Measurements from ENCODE around the gene HMX2. TPM values are rescaled to one million over a fixed set of nuclear protein-coding genes. Genes with fewer than 3 reads are reported as not detected.

The HMX2 gene
- total RNA-seq, 1 experiment from 2014 or later = 0.46 TPM

DNA sequence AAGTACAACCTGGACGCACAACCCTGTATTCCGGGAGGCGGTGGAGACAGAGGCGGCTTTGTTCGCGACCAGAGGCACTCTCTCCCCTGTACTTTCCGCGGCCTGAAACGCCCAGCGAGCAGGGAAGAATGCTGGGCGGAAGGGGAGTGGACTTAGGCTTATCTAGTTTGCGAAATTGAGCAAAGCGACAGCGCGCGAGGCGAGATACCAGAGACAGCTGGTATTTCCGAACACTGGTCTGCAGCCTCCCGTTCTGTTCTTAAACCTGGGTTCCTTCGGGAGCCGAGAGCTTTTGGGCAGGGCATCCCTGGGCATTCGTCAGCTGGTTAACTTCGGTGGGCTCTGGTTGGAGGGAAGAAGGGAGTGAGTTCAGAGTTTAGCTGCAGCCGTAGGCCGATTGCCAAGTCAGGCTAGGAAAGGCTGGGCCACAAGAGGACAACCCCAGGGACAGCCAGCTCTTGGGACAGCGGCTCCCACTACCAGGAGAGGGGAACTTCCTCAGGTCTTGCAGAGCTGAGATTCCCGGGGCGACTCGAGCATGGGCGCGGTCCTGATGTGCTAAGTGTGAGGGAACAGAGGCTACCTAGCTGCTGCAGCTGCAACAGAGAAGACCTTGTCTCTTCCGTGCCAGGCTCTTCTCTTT, 8.3 kb upstream of the HMX2 start:
- Histone ChIP-seq H3K4me2 (ENCODE audit: insufficient read depth, insufficient read length, low read length) (peak overlapping the region; percentile 66), H4K5ac (ENCODE audit: insufficient read length, low read depth, low read length) (no peak overlapping the region), H3K79me1 (ENCODE audit: insufficient read depth, low read depth, low read length, poor library complexity, severe bottlenecking) (no peaks in the 10 kb centered on the region), H2BK12ac (ENCODE audit: insufficient read length, low read depth, low read length) (no peak overlapping the region), H3K4ac (ENCODE audit: low read depth, low read length) (no peak overlapping the region), H2BK120ac (ENCODE audit: low read depth, low read length, poor library complexity, severe bottlenecking) (no peak overlapping the region), H3T11ph (ENCODE audit: low read length) (no peak overlapping the region), H2BK5ac (ENCODE audit: insufficient read length, low read length) (no peak overlapping the region), H2BK20ac (ENCODE audit: low read depth, low read length, poor library complexity, severe bottlenecking) (no peak overlapping the region), H3K23me2 (ENCODE audit: insufficient read length, low read depth, low read length, poor library complexity, severe bottlenecking) (peaks cover 28% of the 10 kb centered on the region), H3K56ac (ENCODE audit: insufficient read length, low read depth, low read length) (no peak overlapping the region), H2AFZ (ENCODE audit: low read length) (no peak overlapping the region), H2BK15ac (ENCODE audit: low read depth, low read length) (no peak overlapping the region), H2AK5ac (ENCODE audit: insufficient read length, low read length) (no peak overlapping the region), H4K91ac (ENCODE audit: insufficient read length, low read depth, low read length) (no peak overlapping the region), H3K9me3 (ENCODE audit: control insufficient read depth, low read depth, low read length) (no peaks in the 10 kb centered on the region), H3K27ac (ENCODE audit: insufficient read length, low read depth, low read length) (no peak overlapping the region), H4K8ac (replicated peaks; ENCODE audit: insufficient read length, low read depth, low read length) (no peak overlapping the region), H3K23ac (ENCODE audit: insufficient read length, low read depth, low read length) (no peak overlapping the region), H3K27me3 (ENCODE audit: insufficient read depth, low read length) (peaks cover 85% of the 10 kb centered on the region), H3K18ac (ENCODE audit: insufficient read length, low read depth, low read length) (no peak overlapping the region), H3K14ac (ENCODE audit: insufficient read depth, low read length) (no peak overlapping the region), H3K9ac (ENCODE audit: extremely low read depth, insufficient read length, low read length) (no peak overlapping the region), H3K79me2 (ENCODE audit: insufficient read depth, low read length) (no peaks in the 10 kb centered on the region), H4K20me1 (ENCODE audit: control insufficient read depth, insufficient read depth, insufficient read length) (no peaks in the 10 kb centered on the region), H3K4me1 (ENCODE audit: insufficient read depth, low read length) (no peaks in the 10 kb centered on the region)
- whole genome bisulfite sequencing (ENCODE audit: extremely low coverage, insufficient read length, low lambda C conversion rate) = no CpG with 5 or more reads among the region's 32 CpGs
- H3K4me1 Mint-ChIP-seq = peaks cover 26 to 61% of the 10 kb centered on the region in 2 experiments
- peaks cover 98% of the 10 kb centered on the region for H3K27me3 Mint-ChIP-seq (ENCODE audit: low read depth)
- TF ChIP-seq, protein P1, sequence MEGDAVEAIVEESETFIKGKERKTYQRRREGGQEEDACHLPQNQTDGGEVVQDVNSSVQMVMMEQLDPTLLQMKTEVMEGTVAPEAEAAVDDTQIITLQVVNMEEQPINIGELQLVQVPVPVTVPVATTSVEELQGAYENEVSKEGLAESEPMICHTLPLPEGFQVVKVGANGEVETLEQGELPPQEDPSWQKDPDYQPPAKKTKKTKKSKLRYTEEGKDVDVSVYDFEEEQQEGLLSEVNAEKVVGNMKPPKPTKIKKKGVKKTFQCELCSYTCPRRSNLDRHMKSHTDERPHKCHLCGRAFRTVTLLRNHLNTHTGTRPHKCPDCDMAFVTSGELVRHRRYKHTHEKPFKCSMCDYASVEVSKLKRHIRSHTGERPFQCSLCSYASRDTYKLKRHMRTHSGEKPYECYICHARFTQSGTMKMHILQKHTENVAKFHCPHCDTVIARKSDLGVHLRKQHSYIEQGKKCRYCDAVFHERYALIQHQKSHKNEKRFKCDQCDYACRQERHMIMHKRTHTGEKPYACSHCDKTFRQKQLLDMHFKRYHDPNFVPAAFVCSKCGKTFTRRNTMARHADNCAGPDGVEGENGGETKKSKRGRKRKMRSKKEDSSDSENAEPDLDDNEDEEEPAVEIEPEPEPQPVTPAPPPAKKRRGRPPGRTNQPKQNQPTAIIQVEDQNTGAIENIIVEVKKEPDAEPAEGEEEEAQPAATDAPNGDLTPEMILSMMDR (conservative IDR thresholded peaks at IDR 0.05) = no peak
- H3K27ac Mint-ChIP-seq = no peak overlapping the region
- H3K4me3 Mint-ChIP-seq = peak overlapping the region; percentile 25 to 78; a peak in 4 of 5 replicates
- H3K36me3 Mint-ChIP-seq (ENCODE audit: insufficient read depth in 1 of 3, low read depth in 3 of 3) = no peaks in the 10 kb centered on the region
- peak; percentile 73 for DNase-seq
- peaks cover 0 to 8% of the 10 kb centered on the region in 2 experiments; a peak in 3 of 5 replicates for H3K9me3 Mint-ChIP-seq
